COLO829 (cell line): ENCODE results near the gene RNF208.
"Not testable (repeated sequence)": the region's sequence is repeated elsewhere in the genome, so short reads cannot be mapped to it uniquely, and the experiment has no call there.

Experiments
- DNase-seq: peaks from one replicate; pipeline ENCODE4 v3.0.0; 2012; ENCODE audit warnings: low spot score

The RNF208 gene

DNA sequence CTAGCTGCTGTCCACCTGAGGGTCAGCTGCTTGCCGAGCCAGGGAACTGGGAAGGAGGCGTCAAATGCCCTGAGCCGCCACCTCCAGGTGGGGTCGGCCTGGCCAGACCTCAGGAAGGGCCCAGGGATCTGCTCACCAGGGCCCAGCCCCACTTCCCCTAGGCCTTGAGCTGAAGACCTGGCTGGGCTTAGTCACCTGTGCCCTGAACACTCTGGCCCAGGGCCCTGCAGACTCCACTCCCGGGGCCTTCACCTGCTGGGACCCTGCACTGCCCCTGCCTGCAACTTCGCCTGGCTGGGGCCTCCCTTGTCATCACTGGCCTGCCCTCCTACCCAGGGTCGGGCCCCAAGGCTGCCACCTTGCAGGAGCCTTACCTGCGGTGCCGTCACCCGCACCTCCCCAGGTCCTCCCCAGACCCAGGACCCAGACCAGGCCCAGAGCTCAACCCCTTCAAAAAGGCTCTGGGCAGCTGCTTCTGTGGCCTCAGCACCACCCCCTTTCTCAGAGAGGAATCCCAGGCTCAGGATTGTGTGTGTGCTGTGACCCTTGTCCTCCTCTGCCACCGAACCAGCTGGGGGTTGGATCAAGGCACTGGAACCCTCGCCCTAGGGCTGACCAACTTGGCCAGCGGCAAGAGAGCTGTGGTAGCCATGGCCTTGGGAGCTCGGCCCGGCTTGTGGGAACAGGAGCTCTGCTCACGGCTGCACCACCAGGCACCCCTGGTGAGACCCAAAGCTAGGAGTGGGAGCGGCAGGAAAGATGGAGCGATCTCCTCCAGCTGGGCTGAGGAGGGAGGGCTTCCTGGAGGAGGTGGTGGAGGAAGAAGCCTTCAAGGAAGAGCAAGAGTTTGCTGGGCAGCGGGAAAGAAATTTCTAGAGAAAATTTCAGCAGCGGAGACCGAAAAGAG is 31.9 kb upstream of the RNF208 start:
- no peak for DNase-seq

DNA sequence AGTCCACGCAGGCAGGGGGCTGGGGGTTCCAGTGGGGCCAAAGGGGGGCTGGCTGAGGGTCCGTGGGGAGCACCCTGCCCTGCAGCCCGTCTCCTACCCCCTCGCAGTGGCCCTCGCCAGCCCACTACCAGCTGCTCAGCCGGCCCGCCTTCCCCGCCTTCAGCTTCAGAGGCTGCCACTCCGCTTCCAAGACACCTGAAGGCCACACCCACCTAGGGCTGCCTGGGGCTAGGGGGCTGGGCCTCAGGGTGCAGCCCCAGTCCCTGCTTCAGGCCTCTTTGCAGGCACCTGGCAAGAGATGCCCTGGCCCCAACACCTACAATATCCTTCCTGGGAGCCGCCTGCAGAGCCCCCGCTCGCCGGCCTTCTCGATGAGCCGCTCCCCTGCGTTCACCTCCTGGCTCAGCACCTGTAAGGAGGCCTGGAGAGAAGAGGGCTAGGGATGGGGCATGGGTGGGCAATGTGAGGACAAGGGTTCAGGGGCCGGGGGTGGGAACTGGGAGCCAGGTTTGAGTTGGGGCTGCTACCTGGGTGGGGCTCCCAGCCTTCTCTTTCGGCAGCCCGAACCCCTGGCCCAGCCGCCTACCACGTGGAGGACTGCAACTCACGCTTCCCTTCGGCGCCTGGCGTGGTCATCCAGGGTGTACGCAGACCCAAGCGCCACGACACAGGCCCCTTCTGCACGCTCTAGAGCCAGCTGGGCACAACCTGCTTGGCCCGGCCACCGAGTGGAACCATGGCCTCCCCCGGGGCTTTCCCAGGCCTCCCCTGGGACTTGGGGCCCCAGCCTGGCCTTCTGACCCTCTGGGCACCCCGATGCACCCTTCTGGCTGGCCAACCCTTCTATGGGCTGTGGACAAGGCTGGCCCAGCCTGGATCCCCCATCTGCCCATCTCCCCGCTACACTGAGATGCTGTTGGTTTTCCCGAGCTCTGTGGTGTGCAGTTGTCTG is 30.8 kb upstream of the RNF208 start:
- DNase-seq: no peak

DNA sequence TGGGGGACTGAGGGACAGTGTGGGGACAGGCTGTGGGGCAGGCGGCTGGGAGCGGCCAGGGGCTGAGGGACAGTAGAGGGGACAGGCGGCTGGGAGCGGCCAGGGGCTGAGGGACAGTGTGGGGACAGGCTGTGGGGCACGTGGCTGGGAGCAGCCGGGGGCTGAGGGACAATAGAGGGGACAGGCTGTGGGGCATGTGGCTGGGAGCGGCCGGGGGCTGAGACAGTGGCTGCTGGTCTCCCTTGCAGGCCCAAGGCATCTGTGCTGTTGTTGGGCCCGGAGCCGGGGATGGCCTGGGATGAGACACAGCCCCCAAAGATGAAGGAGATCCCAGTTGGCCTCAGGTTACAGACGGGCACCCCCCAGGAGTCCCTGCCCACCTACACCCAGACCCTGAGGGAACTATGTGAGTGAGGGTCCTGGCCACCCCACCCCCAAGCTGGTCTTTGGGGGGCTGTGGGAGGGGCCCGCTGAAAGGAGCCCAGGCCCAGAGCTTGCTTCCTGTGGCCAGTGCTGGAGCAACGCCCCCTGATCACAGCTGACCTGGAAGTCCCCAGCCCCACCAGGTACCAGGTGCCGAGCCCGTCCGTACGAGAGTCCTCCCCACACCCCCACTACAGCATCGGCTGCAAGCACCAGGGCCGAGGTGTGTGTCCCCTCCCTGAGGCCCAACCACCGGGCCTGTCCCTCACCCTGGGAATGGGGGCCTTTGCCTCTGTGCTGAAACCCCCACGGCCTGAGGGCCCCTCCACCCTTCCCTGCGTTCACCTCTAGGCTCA is 29.6 kb upstream of the RNF208 start:
- DNase-seq: no peak

DNA sequence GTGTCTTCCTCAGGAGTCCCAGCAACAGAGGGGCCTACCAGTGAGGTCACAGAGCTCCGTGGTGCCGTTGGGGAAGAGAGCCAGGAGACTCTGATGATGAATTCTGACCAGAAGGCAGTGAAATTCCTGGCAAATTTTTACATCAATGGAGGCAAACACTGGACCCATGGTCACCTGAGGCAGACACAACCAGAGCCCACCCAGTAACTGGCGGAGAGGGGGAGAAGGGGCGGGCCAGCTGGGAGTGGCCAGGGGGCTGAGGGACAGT is 29.1 kb upstream of the RNF208 start, which contains the start of gene STPG3:
Gene STPG3, plus strand, starts transcription at position 93 of the 268 bp plus-strand sequence. Its CDS starts 1 bp downstream, at position 94.
- no peak for DNase-seq

DNA sequence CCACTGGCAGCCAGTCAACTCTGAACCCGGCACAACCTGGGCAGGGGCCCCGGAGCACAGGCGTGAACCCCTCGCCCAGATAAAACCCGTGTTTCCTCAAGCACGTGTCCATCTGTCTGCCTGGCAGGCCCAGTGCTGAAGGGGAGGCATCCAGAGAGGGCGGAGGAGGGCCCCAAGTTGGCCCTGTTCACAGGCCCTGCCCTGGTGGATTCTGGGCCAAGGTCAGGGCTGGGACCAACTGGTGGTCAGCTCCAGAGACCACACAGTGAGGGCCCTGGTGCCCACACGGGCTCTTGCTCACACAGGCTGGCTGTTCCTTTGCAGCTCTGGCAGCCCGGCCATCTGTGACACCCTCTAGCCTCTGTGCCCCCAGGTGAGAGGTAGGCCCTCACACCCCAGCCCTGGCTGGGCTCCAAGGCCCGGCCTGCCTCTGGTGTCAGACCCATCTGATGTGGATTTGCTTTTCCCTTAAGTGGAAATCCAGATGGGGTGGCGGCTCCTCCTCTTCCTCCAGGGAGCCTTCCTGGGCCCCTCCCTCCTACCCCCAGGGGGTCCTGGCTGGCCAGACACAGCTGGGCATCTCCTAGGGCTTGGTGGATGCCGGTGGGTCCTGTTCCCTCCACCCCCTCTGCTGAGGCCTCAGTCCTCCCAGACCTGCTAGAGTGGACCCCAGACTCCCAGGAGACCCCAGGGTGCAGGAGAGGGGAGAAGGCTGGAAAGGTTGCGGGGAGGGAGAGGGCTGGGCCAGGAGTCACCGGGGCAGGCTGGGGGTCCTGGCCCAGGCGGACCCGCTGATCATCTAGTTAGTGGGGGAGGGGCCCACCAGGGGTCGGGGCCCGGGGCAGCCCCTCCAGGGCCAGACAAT is 28.5 kb upstream of the RNF208 start:
- DNase-seq: no peak

DNA sequence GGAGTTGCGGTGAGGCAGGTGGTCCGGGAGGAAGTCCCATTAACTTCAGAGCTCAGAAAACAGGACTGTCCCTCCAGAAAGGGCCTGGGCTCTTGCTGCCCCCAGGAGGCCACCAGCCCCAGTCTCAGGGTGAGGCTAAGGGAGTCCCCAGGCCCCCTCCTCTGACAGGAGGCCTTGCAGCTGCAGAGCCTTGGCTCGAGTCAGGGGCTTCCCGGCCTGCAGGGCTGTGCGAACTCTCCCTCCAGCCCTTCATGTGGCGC is 25.8 kb upstream of the RNF208 start:
- no peak for DNase-seq

DNA sequence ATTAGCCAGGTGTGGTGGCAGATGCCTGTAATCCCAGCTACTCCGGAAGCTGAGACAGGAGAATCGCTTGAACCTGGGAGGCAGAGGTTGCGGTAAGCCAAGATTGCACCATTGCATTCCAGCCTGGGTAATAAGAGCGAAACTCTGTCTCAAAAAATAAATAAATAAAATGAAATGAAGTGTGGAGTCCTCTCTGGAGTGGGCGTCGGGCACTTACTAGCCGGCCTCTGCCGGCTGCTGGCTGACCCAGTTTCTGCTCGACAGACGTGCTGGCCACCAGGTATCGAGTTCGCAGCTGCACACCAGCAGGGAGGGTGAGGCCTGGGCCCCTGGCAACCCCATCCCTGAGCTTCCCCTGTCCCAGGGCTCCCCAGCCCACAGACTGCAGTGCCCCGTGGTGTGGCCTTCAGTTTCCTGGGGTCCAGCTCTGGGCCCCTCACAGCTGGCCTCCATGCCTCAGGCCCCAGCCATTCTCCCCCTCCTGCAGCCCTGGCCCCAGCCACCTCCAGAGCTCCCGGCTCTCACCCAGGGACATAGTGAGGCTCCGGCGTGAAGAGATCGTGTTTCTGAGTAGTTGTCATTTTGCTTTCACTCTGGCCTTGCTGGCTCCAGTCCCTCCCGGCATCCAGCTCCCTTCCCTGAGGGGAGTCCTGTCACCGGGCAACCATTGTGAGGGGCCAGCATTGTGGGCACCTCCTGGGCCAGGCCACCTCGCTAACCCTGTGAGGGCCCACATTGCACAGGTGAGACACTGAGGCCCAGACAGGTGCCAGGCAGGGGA is 25.3 kb upstream of the RNF208 start:
- DNase-seq: no peak

DNA sequence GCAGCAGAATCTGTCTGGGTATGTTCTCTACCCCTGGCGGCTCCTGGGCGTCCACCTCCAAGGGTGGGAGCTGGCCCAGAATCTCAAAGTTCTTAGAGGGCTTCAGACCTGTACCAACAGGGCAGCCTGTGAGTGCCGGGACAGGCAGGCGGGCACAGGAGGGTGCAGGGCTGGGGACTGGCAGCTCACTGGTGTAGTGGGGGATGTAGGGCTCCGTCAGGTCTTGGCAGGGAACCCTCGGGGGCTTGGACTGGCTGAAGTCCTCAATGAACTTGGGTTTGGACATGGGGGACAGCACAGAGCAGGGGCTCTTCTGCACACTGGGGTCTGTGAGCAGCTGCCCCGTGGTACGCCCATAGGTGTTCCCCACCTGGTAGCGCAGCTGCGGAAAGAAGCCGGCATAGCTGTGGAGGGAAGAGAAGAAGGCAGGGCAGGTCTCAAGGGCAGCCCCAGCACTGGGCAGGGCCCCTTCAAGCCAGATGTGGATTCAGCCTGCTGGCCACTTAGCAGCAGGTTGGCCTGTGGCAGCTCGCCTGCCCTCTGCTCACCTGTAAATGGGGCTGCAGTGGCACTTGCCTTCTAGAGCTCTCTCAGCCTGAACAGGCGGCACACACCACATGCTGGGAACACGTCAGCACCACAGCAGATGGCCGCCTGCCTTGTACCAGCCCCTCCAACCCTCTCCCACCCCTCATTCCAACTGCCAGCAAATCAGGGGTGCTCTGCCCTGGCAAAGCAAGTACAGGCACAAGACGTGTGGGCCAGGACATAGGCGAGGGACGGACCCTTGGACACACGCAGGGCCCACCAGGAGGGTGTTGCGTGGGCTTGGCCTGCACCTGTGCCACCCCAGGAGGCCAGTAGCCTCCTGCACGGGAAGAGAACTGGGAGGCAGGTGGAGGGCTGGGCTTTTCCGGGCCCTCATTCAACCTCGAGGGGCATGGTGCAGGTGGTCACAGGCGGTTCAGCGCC is 23.7 kb upstream of the RNF208 start:
- DNase-seq: no peak

DNA sequence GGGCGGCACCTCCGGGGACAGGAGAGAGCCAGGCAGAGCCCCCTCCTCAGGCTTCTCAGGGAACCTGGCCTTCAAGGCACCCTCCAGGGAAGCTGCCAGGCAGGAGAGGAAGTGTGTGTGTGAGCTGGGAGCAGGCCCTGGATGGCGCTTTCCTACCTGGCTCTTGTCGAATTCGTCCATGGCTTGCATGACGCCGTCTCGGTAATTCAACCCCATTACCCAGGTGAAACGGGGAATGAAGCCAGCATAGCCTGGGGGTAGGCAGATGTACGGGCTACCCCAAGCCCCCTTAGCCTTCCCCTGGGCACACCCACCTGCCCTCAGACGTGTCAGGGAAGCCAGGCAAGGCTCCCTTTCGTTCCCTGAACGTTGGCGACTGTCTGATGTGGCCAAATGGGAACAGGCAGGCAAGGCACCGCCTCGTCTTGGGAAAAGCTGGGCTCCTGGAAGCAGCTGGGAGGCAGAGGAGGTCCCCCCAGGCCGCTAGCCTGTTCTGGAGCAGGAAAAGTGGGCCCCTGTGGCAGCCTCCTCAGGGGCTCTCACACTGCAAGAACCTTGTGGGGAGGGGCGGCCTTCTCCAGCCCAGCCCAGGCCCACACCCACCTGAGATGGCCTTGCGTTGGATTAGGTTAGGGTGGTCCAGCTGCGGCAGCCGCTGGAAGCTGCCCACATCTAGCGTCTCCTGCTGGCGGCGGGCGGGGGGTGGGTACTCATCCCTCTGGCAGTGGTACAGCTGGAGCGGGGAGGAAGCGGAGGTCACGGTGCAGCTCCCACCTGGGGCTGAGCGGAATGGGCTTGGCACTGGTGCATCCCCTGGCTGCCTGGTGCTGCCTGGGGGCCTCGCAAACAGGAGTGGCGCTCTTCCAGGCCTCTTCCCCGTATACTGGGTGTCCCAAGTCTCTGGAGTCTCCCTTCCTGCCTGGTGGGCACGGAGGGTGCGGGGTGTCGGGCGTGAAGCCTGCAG is 22.7 kb upstream of the RNF208 start:
- DNase-seq: no peak

DNA sequence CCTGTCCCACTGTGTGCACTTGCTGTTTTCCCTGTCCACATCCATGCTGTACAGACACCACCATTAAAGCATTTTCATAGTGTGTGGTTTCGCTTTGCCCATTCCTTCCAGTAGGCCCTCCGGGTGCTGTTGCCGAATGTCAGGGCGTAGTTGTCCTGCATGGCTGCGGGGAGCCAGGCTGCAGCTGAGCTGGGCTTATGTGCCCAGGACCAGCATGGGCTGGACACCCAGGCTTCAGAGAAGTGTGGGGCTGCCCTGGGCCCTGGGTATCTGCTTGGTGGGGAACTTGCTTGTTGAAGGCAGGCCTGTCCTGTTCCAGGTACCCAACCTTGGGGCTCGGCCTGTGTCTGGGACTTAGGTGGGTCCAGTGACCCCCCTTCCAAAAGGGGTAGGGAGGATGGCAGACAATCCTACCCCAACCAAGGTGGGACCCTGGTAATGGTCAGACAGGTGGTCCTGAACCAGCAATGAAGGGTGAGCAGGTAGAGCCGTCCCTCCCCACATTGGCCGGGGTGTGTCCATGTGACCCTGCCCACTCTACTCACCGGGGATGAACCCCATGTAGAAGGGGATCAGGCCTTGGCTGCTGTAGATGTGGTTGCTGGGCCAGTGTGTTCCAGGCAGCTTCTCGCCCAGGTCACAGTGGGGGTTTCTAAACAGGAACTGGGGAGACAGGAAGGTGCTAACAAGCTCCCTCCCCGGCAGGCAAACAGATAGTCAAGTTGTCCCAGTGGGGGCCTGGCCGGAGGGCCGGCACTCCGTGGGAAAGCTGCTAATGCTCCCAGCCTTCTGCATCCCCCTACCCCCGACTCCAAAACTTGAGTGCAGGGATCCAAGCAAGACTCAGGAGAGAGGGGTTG is 21.8 kb upstream of the RNF208 start:
- DNase-seq: no peak

DNA sequence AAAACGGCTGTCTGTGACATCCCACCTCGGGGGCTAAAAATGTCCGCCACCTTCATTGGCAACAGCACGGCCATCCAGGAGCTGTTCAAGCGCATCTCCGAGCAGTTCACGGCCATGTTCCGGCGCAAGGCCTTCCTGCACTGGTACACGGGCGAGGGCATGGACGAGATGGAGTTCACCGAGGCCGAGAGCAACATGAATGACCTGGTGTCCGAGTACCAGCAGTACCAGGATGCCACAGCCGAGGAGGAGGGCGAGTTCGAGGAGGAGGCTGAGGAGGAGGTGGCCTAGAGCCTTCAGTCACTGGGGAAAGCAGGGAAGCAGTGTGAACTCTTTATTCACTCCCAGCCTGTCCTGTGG is 21.2 kb upstream of the RNF208 start:
- not testable (repeated sequence) for DNase-seq

DNA sequence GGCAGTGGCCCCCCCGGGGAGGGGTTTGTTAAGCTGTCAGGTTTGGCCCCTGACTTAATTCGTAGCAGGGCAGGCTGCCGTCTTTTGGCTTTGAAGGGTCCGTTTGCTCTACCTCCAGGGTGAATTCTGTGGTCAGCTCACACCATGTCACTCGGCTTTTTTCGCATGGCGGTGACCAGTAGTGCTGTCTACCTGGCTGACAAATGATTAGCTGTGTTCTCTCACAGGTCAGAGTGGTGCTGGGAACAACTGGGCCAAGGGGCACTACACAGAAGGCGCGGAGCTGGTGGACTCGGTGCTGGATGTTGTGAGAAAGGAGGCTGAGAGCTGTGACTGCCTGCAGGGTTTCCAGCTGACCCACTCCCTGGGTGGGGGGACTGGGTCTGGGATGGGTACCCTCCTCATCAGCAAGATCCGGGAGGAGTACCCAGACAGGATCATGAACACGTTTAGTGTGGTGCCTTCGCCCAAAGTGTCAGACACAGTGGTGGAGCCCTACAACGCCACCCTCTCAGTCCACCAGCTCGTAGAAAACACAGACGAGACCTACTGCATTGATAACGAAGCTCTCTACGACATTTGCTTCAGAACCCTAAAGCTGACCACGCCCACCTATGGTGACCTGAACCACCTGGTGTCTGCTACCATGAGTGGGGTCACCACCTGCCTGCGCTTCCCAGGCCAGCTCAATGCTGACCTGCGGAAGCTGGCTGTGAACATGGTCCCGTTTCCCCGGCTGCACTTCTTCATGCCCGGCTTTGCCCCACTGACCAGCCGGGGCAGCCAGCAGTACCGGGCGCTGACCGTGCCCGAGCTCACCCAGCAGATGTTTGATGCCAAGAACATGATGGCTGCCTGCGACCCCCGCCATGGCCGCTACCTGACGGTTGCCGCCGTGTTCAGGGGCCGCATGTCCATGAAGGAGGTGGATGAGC is 20.5 kb upstream of the RNF208 start:
- DNase-seq: no peak

DNA sequence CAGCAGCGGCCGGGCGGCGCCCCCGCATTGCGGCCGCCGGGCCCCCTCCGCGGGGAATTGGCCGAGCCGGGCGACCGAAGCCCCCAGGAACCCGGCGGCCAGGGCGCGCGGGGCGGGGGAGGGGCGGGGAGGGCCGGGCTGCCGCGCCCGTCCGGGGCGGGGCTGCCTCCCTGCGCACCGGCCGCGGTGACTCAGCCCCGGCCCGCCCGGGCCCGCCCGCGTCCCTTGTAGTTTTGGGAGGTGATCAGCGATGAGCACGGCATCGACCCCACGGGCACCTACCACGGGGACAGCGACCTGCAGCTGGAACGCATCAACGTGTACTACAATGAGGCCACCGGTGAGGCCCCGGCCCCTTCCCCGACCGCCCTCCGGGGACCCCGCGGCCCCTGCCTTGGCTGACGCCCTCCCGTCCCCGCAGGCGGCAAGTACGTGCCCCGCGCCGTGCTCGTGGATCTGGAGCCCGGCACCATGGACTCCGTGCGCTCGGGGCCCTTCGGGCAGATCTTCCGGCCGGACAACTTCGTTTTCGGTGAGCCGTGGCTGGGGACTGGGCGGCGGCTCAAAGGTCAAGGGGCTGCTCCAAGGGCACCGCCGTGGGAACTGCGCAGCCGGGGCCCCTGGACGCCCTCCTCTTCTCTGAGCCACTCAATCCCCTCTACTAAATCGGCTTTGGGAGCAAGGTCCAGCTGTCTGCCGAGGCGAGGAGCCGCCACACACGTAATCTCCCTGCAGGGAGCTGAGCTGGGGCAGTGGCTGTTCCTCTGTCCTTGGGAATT is 19.6 kb upstream of the RNF208 start:
- DNase-seq: no peak

DNA sequence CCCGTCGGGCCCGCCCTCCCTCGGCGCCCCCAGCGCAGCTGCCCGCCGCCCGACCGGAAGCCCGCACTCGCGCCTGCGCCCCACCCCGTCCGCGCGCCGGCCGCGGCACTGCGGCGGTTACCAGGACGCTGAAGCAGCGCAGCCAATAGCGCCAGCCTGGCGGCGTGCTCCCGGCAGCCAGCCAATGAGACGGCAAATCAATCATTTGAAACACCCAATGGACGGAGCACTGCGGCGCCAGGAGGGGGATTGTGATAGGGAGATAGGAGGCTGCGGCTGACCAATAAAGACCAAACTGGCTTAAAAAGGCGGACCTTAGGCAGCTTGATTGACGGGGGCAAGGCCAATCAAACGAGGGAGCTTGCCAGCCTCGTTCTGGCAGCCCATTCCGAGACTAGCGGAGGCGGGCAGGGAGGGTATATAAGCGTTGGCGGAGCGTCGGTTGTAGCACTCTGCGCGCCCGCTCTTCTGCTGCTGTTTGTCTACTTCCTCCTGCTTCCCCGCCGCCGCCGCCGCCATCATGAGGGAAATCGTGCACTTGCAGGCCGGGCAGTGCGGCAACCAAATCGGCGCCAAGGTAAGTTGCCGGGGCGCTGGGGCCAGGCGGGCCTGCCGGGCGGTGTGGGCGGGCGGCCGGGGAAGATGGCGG is 18.9 kb upstream of the RNF208 start, which contains the start of gene TUBB4B:
Gene TUBB4B, plus strand, starts transcription at position 447 of the 649 bp plus-strand sequence. Its CDS starts 74 bp downstream, at position 521.
- peak; percentile 100 for DNase-seq

DNA sequence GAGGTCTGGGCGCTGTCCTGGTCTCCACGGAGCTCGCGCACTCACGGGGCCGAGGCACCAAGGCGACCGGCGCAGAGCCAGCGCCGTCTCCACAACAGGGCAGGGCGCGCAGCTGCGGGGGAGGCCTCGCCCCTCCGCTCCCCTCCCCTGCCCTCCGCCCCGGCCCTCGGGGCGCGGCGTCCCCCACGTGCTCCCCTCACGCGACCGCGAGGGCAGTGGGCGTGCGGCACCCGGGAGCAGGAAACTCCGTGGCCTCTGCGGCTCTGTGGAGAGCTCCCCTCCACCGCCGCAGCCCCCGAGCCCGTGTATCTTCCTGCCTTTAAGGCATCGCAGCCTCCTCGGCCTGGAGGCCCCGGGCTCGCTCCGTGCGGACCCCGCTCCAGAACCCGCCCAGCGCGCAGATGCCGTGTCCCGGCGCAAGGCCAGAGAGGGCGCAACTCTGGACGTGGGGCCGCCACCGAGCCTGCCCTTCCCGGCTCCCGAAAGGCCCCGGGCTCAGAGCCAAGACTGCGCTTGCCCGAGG is 18.3 kb upstream of the RNF208 start:
- peak; percentile 61 for DNase-seq
